ENCODE data around the gene LRRC47. TPM values are rescaled to one million over a fixed set of nuclear protein-coding genes. Genes with fewer than 3 reads are reported as not detected.

LRRC47 gene
- total and polyA plus RNA-seq, 8 donors, result 34.2 to 66.4 (median 51.8) TPM

DNA sequence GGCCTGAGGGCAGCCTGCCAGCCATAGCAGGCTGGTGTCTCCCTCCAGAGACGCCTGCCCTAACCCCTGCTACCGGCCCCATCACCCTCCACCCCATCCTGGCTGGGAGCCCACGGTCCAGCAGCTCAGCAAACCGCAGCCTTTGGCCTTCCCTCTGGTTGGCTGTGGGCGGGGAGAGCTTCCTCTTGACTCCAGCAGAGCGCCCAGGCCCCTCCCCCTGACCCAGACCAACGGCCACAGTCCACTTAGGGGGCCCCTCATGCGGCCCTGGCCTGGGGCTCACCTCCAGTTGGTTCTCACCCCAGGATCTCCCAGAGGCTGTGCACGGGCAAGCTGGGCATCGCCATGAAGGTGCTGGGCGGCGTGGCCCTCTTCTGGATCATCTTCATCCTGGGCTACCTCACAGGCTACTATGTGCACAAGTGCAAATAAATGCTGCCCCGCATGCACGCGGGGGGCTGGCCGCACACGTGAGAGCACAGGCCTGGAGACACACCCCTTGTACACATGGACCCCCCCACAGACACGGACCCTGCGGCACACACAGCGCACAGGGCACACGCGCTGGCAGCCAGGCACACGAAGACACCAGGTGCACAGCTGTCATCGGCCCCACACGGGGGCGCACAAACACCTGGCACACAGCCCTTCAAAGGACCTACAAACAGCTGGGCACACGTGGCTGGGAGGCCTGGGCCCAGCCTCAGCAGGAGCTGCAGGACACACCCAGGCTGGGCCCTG, 20.6 kb downstream of the LRRC47 start:
- Histone ChIP-seq H3K36me3 (peaks cover 0 to 29% of the 10 kb centered on the region in 2 donors), H3K4me1 (peaks cover 4 to 34% of the 10 kb centered on the region in 2 donors), H3K4me3 (no peak overlapping the region), H3K9me3 (no peaks in the 10 kb centered on the region), H3K27me3 (peaks cover 0 to 30% of the 10 kb centered on the region in 2 donors), H3K27ac (no peak overlapping the region)
- TF ChIP-seq, protein P1, sequence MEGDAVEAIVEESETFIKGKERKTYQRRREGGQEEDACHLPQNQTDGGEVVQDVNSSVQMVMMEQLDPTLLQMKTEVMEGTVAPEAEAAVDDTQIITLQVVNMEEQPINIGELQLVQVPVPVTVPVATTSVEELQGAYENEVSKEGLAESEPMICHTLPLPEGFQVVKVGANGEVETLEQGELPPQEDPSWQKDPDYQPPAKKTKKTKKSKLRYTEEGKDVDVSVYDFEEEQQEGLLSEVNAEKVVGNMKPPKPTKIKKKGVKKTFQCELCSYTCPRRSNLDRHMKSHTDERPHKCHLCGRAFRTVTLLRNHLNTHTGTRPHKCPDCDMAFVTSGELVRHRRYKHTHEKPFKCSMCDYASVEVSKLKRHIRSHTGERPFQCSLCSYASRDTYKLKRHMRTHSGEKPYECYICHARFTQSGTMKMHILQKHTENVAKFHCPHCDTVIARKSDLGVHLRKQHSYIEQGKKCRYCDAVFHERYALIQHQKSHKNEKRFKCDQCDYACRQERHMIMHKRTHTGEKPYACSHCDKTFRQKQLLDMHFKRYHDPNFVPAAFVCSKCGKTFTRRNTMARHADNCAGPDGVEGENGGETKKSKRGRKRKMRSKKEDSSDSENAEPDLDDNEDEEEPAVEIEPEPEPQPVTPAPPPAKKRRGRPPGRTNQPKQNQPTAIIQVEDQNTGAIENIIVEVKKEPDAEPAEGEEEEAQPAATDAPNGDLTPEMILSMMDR (IDR thresholded peaks at IDR 0.05), result no peak
- peak; percentile 12 for ATAC-seq
- DNase-seq, result peak in 3 of 4 donors; percentile 42 to 85 (median 59)
- intact Hi-C loops (cut with DNase I), result no loop called here

DNA sequence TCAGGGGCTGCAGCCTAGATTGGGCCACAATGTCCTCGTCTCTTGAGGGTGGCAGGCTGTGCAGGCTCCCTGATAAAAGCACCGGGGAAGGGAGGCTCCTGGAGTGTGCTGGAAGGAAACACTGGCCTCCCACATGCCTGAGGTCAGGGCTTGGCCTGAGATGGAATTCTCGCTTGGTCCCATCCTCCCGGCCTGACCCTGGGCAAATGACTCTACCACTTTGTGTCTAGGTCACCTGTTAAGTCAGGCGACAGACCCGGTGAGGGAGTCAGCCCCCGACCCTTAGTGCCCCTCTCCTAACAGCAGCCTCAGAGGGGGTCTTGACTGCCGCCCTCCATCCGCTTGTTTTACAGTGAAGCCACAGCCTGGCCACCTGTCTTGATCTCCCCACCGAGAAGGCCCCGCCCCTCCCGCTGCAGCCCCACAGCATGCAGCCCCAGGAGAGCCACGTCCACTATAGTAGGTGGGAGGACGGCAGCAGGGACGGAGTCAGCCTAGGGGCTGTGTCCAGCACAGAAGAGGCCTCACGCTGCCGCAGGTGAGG, 21.3 kb downstream of the LRRC47 start:
- no peak for ATAC-seq
- Histone ChIP-seq H3K4me1 (peaks cover 4 to 34% of the 10 kb centered on the region in 2 donors), H3K27me3 (peaks cover 0 to 35% of the 10 kb centered on the region in 2 donors), H3K36me3 (peaks cover 0 to 23% of the 10 kb centered on the region in 2 donors), H3K4me3 (no peak overlapping the region), H3K9me3 (no peaks in the 10 kb centered on the region), H3K27ac (no peak overlapping the region)
- TF ChIP-seq, protein P1 (IDR thresholded peaks at IDR 0.05), result no peak
- DNase-seq, result no peak
- intact Hi-C loops (cut with DNase I), result no loop called here

GRCh38 chr1:3774276-3774945, 21.9 kb downstream of the LRRC47 start:
- Histone ChIP-seq H3K4me1 (peaks cover 4 to 34% of the 10 kb centered on the region in 2 donors), H3K4me3 (no peak overlapping the region)
- TF ChIP-seq, protein P1 (IDR thresholded peaks at IDR 0.05), result no peak

DNA sequence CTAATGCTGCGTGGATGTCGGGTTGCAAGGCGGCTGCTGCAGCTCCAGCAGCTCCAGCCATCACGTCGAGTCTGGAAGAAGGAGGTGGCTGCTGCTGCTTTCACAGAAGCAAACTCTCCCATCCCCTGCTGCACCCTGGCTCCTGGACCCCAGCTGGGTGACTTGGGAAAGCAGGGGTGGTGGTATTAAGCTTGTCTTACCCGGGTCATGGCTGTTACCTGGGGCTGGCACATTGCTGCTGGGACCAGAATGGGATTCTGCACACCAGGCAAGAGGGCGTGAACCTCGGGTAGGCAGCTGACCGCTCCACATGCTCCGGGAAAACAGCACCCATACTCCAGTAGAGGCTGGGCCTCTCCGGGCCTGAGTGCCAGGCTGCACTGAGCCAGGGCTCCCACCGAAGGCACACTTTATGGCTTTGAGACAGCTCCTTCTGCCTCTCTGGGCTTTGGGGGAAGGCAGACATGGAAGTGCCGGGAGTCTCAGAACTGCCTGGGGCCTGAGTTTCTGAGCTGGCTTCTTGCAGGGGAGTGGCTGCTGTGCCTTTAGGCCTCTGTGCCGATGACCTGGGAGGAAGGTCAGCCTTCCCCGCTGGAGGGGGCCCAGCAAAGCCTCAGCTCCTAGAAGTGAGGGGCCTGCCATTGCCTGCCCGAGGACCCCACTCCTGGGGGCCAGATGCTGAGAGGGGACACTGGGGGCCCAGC, 22.6 kb downstream of the LRRC47 start:
- Histone ChIP-seq H3K36me3 (peaks cover 0 to 10% of the 10 kb centered on the region in 2 donors), H3K4me3 (peak overlapping the region in 1 of 2 donors; percentile 62), H3K27ac (no peak overlapping the region), H3K27me3 (peaks cover 0 to 39% of the 10 kb centered on the region in 2 donors), H3K4me1 (peaks cover 4 to 34% of the 10 kb centered on the region in 2 donors), H3K9me3 (no peaks in the 10 kb centered on the region)
- TF ChIP-seq, protein P1 (IDR thresholded peaks at IDR 0.05), result no peak
- intact Hi-C loops (cut with DNase I), result no loop called here
- DNase-seq, result peak in 1 of 4 donors; percentile 52
- ATAC-seq, result no peak

More at GRCh38 chr1:3774276-3774945, 21.9 kb downstream of the LRRC47 start:
- Histone ChIP-seq H3K9me3 (no peaks in the 10 kb centered on the region), H3K27me3 (peaks cover 0 to 35% of the 10 kb centered on the region in 2 donors), H3K36me3 (peaks cover 0 to 17% of the 10 kb centered on the region in 2 donors), H3K27ac (no peak overlapping the region)
- DNase-seq, result peak in 1 of 4 donors; percentile 67
- intact Hi-C loops (cut with DNase I), result no loop called here
- no peak for ATAC-seq
